Right lung (tissue), 5 donors: Measurements from ENCODE around the gene CYP2S1. TPM values are rescaled to one million over a fixed set of nuclear protein-coding genes. Genes with fewer than 3 reads are reported as not detected.

ENCODE experiments used
- polyA plus RNA-seq, 5 donors: library from polyadenylated mRNA; unstranded; fragments of 120-200 nt; gene quantifications; one replicate each; pipeline versions ENCODE4 v1.2.1 to v1.2.3, GENCODE V29; 2013; ENCODE audit warnings: inconsistent platforms in 1 of 5, low replicate concordance in 1 of 5; ENCODE audit not compliant: insufficient read length in 5 of 5, insufficient read depth in 1 of 5

The CYP2S1 gene
- polyA plus RNA-seq, 5 donors = 1.8 to 5.7 (median 4.1) TPM

Other genes starting within 250 kb of the CYP2S1 start
- under 1 TPM in 4 of 5 donors, not detected in 1; 0.08 to 0.28 (median 0.19) TPM for gene CYP2B6, start 201.9 kb upstream of the CYP2S1 start, polyA plus RNA-seq
- under 1 TPM in 1 of 5 donors, not detected in 4; 0.30 TPM for gene CYP2A13, start 104.8 kb upstream of the CYP2S1 start, polyA plus RNA-seq
- gene CYP2F1, start 78.8 kb upstream of the CYP2S1 start, polyA plus RNA-seq = under 1 TPM; 0.16 to 0.42 (median 0.23) TPM
- 10 to 100 TPM; 24.3 to 42.3 (median 29.6) TPM for gene AXL, start 26.0 kb downstream of the CYP2S1 start, polyA plus RNA-seq
- gene HNRNPUL1, start 71.2 kb downstream of the CYP2S1 start, polyA plus RNA-seq = 100 to 1,000 TPM; 195 to 226 (median 213) TPM
- 10 to 100 TPM; 28.8 to 39.3 (median 29.3) TPM for gene CCDC97, start 117.0 kb downstream of the CYP2S1 start, polyA plus RNA-seq
- gene TGFB1, start 160.7 kb downstream of the CYP2S1 start, polyA plus RNA-seq = 10 to 100 TPM; 23.8 to 41.2 (median 30.2) TPM
- 1 to 10 TPM; 6.3 to 8.8 (median 8.5) TPM for gene B9D2, start 170.9 kb downstream of the CYP2S1 start, polyA plus RNA-seq
- gene TMEM91, start 183.3 kb downstream of the CYP2S1 start, polyA plus RNA-seq = 10 to 100 TPM; 10.5 to 20.2 (median 17.6) TPM
- 10 to 100 TPM; 11.5 to 19.7 (median 14.7) TPM for gene EXOSC5, start 204.1 kb downstream of the CYP2S1 start, polyA plus RNA-seq
- 10 to 100 TPM; 15.7 to 38.4 (median 31.3) TPM for gene BCKDHA, start 204.6 kb downstream of the CYP2S1 start, polyA plus RNA-seq
- 1 to 10 TPM; 4.0 to 9.0 (median 5.9) TPM for gene B3GNT8, start 234.2 kb downstream of the CYP2S1 start, polyA plus RNA-seq
- 10 to 100 TPM; 46.1 to 59.7 (median 52.9) TPM for gene DMAC2, start 246.7 kb downstream of the CYP2S1 start, polyA plus RNA-seq
- gene ERICH4, start 249.9 kb downstream of the CYP2S1 start, polyA plus RNA-seq = under 1 TPM; 0.44 to 0.75 (median 0.55) TPM